Activated CD8-positive, alpha-beta memory T cell treated with anti-CD3 and anti-CD28 coated beads, Interleukin-2, amount 50 U/mL, for 1 hour (primary cell): ENCODE measurements around the gene POLRMT.
"Not testable (repeated sequence)": the region's sequence is repeated elsewhere in the genome, so short reads cannot be mapped to it uniquely, and the experiment has no call there.

ENCODE experiments used
- DNase-seq: peaks from one replicate; pipeline ENCODE4 v3.0.0-alpha.2; 2020; ENCODE audit errors: extremely low read depth

POLRMT gene

GRCh38 chr19:593505-593904 is 39.8 kb downstream of the POLRMT start:
- DNase-seq, result no peak

DNA sequence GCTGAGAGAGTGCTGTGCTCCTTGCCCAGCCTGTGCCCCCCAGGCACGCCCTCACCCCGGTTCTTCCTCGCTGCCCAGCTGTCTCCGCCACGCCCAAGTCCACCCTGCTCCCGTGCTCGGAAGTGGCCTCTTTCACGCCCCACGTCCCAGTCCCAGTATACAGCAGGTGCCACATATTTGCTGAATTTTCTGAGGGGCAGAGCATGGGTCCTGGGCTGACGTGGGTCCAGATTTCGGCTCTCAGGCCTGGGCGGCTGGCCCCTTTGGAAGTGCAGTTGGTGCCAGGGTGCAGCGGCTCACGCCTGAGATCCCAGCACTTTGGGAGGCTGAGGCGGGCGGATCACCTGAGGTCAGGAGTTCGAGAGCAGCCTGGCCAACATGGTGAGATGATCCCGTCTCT is 40.3 kb downstream of the POLRMT start:
- no peak for DNase-seq

- DNase-seq, result no peak
Observed at GRCh38 chr19:592101-592500, 41.2 kb downstream of the POLRMT start.

- DNase-seq, result no peak
Observed at GRCh38 chr19:591099-591958, 42.0 kb downstream of the POLRMT start.

DNA sequence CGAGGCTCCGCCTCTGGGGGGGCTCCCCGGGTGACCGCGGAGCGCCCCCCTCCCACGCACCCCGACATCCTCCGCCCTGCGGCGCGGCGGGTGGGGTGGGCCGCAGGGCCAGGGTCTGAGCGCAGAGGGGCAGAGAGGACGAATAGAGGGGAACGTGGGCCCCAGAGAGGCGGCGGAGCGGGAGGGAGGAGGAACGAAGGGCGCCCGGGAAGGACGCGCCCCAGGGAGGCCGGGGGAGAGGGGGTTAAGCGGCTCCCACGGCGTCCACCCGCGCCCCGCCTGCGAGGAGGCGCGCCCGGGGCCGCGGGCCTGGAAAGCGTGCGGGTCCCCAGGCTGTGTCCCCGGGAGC is 42.6 kb downstream of the POLRMT start:
- DNase-seq, result no peak

GRCh38 chr19:590396-590745 is 43.0 kb downstream of the POLRMT start:
- DNase-seq, result no peak

DNA sequence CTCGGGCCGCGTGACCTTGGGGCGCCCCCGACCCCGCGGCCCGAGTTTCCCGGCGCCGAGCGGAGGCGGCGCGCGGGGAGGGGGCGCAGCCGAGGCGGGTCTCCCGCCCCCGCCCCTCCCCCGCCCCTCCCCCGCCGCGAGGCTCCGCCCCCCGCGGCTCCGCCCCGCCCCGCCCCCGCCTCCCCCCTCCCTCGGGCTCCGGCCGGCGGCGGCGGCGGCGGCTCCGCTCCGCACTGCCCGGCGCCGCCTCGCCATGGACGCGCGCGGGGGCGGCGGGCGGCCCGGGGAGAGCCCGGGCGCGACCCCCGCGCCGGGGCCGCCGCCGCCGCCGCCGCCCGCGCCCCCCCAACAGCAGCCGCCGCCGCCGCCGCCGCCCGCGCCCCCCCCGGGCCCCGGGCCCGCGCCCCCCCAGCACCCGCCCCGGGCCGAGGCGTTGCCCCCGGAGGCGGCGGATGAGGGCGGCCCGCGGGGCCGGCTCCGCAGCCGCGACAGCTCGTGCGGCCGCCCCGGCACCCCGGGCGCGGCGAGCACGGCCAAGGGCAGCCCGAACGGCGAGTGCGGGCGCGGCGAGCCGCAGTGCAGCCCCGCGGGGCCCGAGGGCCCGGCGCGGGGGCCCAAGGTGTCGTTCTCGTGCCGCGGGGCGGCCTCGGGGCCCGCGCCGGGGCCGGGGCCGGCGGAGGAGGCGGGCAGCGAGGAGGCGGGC is 43.5 kb downstream of the POLRMT start, which contains the start of gene HCN2:
Gene HCN2 (plus strand): TSS at position 189 of the 703 bp plus-strand sequence. CDS start 65 bp downstream, at position 254.
- DNase-seq, result no peak

GRCh38 chr19:588741-589692 is 44.3 kb downstream of the POLRMT start:
- no peak for DNase-seq

GRCh38 chr19:588093-588740 is 45.1 kb downstream of the POLRMT start:
- no peak for DNase-seq

- no peak for DNase-seq
Observed at GRCh38 chr19:585551-586110, 47.7 kb downstream of the POLRMT start.

DNA sequence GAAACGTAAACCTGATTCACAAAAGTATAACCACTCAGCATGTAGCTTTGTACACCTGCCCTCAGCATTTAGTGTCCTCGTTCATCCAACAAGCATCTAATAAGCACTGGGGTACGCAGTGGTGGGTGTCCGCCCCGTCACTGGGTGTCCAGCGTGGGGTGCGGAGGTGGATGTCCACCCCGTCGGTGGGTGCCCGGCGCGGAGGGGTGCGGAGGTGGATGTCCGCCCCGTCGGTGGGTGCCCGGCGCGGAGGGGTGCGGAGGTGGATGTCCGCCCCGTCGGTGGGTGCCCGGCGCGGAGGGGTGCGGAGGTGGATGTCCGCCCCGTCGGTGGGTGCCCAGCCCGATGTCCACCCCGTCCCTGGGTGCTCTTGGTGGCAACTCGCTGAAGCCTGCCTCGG is 48.2 kb downstream of the POLRMT start:
- not testable (repeated sequence) for DNase-seq

- no peak for DNase-seq
Observed at GRCh38 chr19:584240-585001, 48.9 kb downstream of the POLRMT start.

GRCh38 chr19:583968-584239 is 49.4 kb downstream of the POLRMT start:
- no peak for DNase-seq

DNA sequence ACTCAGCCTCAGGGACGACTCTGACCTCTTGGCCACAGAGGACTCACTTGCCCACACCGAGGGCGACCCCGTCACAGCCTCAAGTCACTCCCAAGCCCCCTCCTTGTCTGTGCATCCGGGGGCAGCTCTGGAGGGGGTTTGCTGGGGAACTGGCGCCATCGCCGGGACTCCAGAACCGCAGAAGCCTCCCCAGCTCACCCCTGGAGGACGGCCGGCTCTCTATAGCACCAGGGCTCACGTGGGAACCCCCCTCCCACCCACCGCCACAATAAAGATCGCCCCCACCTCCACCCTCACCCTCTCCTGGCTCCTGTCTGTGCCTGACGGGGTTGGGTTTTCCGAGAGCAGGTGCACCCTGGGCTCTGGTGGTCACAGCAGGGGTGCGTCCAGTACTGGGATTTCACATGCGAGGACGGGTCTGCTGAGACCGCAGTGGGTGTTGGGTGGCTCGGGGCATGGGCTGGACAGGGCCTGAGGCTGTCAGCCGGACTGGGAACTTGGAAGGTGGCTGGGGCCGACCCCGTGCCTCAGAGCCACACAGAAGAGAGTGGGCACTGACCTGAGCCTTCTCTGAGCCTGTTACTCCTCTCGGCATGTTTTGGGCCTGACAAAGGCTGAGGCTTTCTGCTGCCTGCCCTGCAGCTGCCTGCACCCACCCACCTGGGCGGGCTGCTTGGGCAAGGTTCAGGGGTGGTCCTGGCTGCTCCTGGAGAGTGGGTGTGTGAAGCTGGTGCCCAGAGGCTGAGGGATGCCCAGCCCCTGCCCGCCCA is 50.0 kb downstream of the POLRMT start:
- DNase-seq, result no peak

DNA sequence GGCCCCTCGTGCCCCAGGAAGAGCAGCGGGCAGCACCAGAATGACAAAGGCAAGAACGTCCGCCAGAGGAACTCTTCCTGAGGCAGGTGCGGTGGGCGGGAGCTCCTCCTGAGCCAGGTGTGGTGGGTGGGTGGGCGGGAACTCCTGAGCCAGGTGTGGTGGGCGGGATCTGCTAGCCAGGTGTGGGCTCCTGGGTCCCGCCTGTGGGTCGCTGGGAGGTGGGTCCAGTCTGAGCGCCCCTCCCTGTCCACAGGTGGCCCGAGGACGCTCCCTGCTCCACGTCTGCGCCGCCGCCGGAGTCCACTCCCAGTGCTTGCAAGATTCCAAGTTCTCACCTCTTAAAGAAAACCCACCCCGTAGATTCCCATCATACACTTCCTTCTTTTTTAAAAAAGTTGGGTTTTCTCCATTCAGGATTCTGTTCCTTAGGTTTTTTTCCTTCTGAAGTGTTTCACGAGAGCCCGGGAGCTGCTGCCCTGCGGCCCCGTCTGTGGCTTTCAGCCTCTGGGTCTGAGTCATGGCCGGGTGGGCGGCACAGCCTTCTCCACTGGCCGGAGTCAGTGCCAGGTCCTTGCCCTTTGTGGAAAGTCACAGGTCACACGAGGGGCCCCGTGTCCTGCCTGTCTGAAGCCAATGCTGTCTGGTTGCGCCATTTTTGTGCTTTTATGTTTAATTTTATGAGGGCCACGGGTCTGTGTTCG is 50.7 kb downstream of the POLRMT start:
- DNase-seq, result no peak

DNA sequence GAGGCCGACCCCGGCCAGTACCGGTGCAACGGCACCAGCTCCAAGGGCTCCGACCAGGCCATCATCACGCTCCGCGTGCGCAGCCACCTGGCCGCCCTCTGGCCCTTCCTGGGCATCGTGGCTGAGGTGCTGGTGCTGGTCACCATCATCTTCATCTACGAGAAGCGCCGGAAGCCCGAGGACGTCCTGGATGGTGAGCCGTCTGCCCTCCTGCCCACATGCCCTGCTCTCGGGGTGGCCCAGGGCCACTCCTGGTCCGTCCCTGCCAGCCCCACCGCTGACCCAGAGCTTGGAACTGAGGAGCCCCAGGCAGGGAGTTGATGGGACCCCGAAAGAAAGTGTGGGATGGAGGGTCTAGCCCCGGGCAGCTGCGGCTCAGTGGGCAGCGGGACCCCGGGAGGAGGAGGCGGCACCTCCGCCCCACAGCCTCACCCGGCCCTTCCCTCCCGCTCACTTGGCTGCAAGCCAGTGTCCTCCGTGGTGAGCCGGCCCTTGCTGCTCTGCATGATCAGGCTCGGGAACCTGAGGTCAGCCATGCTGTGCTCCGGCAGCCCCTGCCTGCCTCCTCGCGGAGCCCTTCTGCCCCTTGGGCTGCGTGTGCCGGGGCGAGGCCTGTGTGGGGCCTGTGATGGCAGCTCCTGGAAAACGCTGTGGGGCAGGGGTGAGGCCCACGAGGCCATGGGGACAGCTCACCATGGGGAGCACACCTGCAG is 51.8 kb downstream of the POLRMT start:
- DNase-seq, result no peak

DNA sequence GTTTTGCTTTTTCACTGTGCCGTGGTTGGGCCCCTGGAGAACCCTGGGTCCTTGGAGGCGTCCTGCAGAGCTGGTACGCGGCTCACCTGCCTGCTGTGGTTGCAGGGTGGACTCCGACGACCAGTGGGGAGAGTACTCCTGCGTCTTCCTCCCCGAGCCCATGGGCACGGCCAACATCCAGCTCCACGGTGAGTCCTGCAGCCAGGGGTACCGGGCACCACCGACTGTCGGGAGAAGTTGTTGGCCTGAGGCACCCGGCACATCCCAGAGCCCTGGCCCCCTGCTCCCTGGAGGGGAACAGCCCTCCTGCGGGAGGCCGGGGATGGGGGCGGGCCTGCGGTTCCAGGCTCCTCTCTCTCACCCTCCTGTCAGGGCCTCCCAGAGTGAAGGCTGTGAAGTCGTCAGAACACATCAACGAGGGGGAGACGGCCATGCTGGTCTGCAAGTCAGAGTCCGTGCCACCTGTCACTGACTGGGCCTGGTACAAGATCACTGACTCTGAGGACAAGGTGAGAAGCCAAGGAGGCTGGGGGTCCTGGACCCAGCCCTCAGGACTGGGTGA is 53.0 kb downstream of the POLRMT start:
- no peak for DNase-seq

GRCh38 chr19:579842-580155 is 53.5 kb downstream of the POLRMT start:
- no peak for DNase-seq
